ENCODE measurements around the gene SNX32.

Gene SNX32

GRCh38 chr11:65883786-65884715, 50.3 kb downstream of the SNX32 start:
- Histone ChIP-seq H3K9me3 (ENCODE audit: insufficient read depth, low read depth, low read length) (no peaks in the 10 kb centered on the region), H3K4me3 (ENCODE audit: low read length, poor library complexity, severe bottlenecking) (no peak overlapping the region), H3K9ac (ENCODE audit: low read depth, low read length, poor library complexity, severe bottlenecking) (no peak overlapping the region), H3K9me2 (replicated peaks; ENCODE audit: low read depth, low read length) (no peaks in the 10 kb centered on the region), H3K27me3 (ENCODE audit: insufficient read depth, low read length, poor library complexity, severe bottlenecking) (no peaks in the 10 kb centered on the region), H3K4me1 (ENCODE audit: insufficient read depth, low read length, poor library complexity, severe bottlenecking) (peaks cover 60% of the 10 kb centered on the region), H3K4me2 (ENCODE audit: low read depth, low read length, poor library complexity, severe bottlenecking) (peak overlapping the region; percentile 92), H2AFZ (ENCODE audit: low read length) (no peak overlapping the region), H4K20me1 (ENCODE audit: insufficient read depth, low read length, poor library complexity, severe bottlenecking) (peaks cover 6% of the 10 kb centered on the region), H3K79me2 (ENCODE audit: insufficient read depth, low read length) (peaks cover 41% of the 10 kb centered on the region), H3K36me3 (ENCODE audit: insufficient read depth, low read length) (peaks cover 11% of the 10 kb centered on the region; the same call in 1 of the 2 replicates), H3F3A (ENCODE audit: low read depth) (no peaks in the 10 kb centered on the region)
- no peak for TF ChIP-seq EZH2phosphoT487 (IDR thresholded peaks at IDR 0.05; ENCODE audit: borderline replicate concordance)
- TF ChIP-seq, protein P1, sequence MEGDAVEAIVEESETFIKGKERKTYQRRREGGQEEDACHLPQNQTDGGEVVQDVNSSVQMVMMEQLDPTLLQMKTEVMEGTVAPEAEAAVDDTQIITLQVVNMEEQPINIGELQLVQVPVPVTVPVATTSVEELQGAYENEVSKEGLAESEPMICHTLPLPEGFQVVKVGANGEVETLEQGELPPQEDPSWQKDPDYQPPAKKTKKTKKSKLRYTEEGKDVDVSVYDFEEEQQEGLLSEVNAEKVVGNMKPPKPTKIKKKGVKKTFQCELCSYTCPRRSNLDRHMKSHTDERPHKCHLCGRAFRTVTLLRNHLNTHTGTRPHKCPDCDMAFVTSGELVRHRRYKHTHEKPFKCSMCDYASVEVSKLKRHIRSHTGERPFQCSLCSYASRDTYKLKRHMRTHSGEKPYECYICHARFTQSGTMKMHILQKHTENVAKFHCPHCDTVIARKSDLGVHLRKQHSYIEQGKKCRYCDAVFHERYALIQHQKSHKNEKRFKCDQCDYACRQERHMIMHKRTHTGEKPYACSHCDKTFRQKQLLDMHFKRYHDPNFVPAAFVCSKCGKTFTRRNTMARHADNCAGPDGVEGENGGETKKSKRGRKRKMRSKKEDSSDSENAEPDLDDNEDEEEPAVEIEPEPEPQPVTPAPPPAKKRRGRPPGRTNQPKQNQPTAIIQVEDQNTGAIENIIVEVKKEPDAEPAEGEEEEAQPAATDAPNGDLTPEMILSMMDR (conservative IDR thresholded peaks at IDR 0.05; ENCODE audit: low read length) = no peak

DNA sequence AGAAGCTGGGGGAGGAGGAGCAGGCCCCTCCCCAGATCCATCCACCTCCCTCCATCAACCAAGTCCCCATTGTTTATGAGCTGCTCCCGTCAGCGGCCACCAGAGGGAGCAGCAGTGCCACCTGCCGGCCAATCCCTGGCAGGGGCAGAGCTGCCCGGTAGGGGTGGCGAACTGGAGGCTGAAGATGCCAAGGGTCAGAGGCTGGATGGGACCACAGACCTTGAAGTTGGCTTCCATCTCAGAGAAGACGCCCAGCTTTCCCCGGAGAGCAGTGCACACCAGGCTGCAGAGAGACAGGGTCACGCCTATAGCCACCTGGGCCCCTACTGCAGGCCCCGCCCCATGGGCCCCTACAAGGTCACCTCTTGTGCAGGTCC, 50.9 kb downstream of the SNX32 start:
- peak overlapping the region; percentile 53 for H3K9ac ChIP-seq (ENCODE audit: low read depth, low read length, poor library complexity, severe bottlenecking)
- TF ChIP-seq, protein P1 (conservative IDR thresholded peaks at IDR 0.05; ENCODE audit: low read length) = peak; percentile 100
- TF ChIP-seq EZH2phosphoT487 (IDR thresholded peaks at IDR 0.05; ENCODE audit: borderline replicate concordance) = no peak
- no peaks in the 10 kb centered on the region for H3F3A ChIP-seq (ENCODE audit: low read depth)
- no peak overlapping the region for H2AFZ ChIP-seq (ENCODE audit: low read length)
- H4K20me1 ChIP-seq (ENCODE audit: insufficient read depth, low read length, poor library complexity, severe bottlenecking) = peaks cover 6% of the 10 kb centered on the region
- H3K9me2 ChIP-seq (replicated peaks; ENCODE audit: low read depth, low read length) = no peaks in the 10 kb centered on the region
- H3K4me3 ChIP-seq (ENCODE audit: low read length, poor library complexity, severe bottlenecking) = peak overlapping the region; percentile 57
- H3K36me3 ChIP-seq (ENCODE audit: insufficient read depth, low read length) = peaks cover 11% of the 10 kb centered on the region; the same call in 1 of the 2 replicates
- no peaks in the 10 kb centered on the region for H3K27me3 ChIP-seq (ENCODE audit: insufficient read depth, low read length, poor library complexity, severe bottlenecking)
- H3K79me2 ChIP-seq (ENCODE audit: insufficient read depth, low read length) = peaks cover 41% of the 10 kb centered on the region
- H3K4me1 ChIP-seq (ENCODE audit: insufficient read depth, low read length, poor library complexity, severe bottlenecking) = peaks cover 60% of the 10 kb centered on the region
- H3K9me3 ChIP-seq (ENCODE audit: insufficient read depth, low read depth, low read length) = no peaks in the 10 kb centered on the region
- H3K4me2 ChIP-seq (ENCODE audit: low read depth, low read length, poor library complexity, severe bottlenecking) = peak overlapping the region; percentile 92

- Histone ChIP-seq H3K9me2 (replicated peaks; ENCODE audit: low read depth, low read length) (no peaks in the 10 kb centered on the region), H3K36me3 (ENCODE audit: insufficient read depth, low read length) (peaks cover 11% of the 10 kb centered on the region; the same call in 1 of the 2 replicates), H3K4me3 (ENCODE audit: low read length, poor library complexity, severe bottlenecking) (peak overlapping the region; percentile 57), H4K20me1 (ENCODE audit: insufficient read depth, low read length, poor library complexity, severe bottlenecking) (peaks cover 6% of the 10 kb centered on the region), H3K9me3 (ENCODE audit: insufficient read depth, low read depth, low read length) (no peaks in the 10 kb centered on the region), H2AFZ (ENCODE audit: low read length) (no peak overlapping the region), H3K79me2 (ENCODE audit: insufficient read depth, low read length) (peaks cover 41% of the 10 kb centered on the region), H3K4me1 (ENCODE audit: insufficient read depth, low read length, poor library complexity, severe bottlenecking) (peaks cover 60% of the 10 kb centered on the region), H3K27me3 (ENCODE audit: insufficient read depth, low read length, poor library complexity, severe bottlenecking) (no peaks in the 10 kb centered on the region), H3K9ac (ENCODE audit: low read depth, low read length, poor library complexity, severe bottlenecking) (peak overlapping the region; percentile 53), H3K4me2 (ENCODE audit: low read depth, low read length, poor library complexity, severe bottlenecking) (peak overlapping the region; percentile 92), H3F3A (ENCODE audit: low read depth) (no peaks in the 10 kb centered on the region)
- TF ChIP-seq, protein P1 (conservative IDR thresholded peaks at IDR 0.05; ENCODE audit: low read length) = no peak
- TF ChIP-seq EZH2phosphoT487 (IDR thresholded peaks at IDR 0.05; ENCODE audit: borderline replicate concordance) = no peak
Measured at GRCh38 chr11:65885231-65885630, 51.5 kb downstream of the SNX32 start.
